Activated naive CD4-positive, alpha-beta T cell treated with anti-CD3 and anti-CD28 coated beads for 36 hours (primary cell): ENCODE measurements around the gene DOK6. TPM values are rescaled to one million over a fixed set of nuclear protein-coding genes. Genes with fewer than 3 reads are reported as not detected.

Source experiments
- CTCF ChIA-PET: fragments of 350-600 bp; sonication (Branson Sonifier 250); formaldehyde crosslinking; loops from one replicate; lab custom pipeline; 2021; ENCODE audit warnings: antibody characterized with exemption; lab: Charles Lee
- DNase-seq: peaks from one replicate; pipeline ENCODE4 v3.0.0-alpha.2; 2020
- H3K27ac Mint-ChIP-seq: one replicate; pipeline ENCODE4 v1.8.0; 2021; ENCODE audit warnings: mild to moderate bottlenecking, mixed read lengths
- H3K27me3 Mint-ChIP-seq: one replicate; pipeline ENCODE4 v1.8.0; 2021; ENCODE audit warnings: low read depth, mixed read lengths
- H3K36me3 Mint-ChIP-seq: one replicate; pipeline ENCODE4 v1.8.0; 2021; ENCODE audit warnings: low read depth, mixed read lengths
- H3K4me1 Mint-ChIP-seq: one replicate; pipeline ENCODE4 v1.8.0; 2021; ENCODE audit warnings: low read depth, mixed read lengths
- H3K4me3 Mint-ChIP-seq: one replicate; pipeline ENCODE4 v1.8.0; 2021; ENCODE audit warnings: mild to moderate bottlenecking, moderate library complexity, mixed read lengths
- H3K9me3 Mint-ChIP-seq: one replicate; pipeline ENCODE4 v1.8.0; 2021; ENCODE audit warnings: mixed read lengths
- intact Hi-C: fragments of 100-400 bp; cut with micrococcal nuclease; formaldehyde crosslinking; loops from one replicate; pipeline ENCODE4 v1.15.1; 2023
- total RNA-seq, 2 experiments: library from RNA; stranded (reverse); gene quantifications; one replicate each; pipeline ENCODE4 v1.2.3, GENCODE V29; 2021

Gene DOK6
- total RNA-seq, 2 experiments from 2014 or later: not detected

DNA sequence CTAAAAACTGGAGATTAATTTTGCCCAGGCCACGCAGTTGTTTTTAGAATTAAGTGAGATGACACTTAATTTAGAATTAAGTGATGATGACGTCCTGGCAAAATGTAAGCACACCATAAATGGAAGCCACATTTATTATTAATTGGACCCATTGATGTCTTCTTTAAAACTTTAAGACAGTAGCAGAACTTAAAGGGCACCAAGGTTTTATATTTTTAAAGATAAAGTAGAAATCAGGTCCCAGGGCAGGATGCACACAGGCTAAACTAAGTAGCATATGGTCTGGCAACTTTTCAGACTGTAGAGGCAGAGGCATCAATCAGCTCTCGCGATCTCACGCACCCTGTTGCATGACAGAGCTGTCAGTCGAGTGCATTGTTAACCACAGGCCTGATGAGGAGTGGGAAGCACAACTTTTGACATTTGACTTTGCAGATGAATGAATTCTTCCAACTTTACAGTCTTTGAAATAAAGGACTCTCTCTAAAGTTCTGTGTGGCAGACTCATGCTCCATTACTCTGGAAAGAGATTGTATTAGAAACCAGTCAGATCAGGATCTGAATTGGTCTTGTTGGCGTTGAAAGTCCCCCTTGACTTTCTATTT lies 314.6 kb downstream of the DOK6 start:
- Mint-ChIP-seq H3K4me1 (no peaks in the 10 kb centered on the region), H3K27me3 (no peaks in the 10 kb centered on the region), H3K4me3 (no peak overlapping the region), H3K9me3 (peaks cover 19% of the 10 kb centered on the region), H3K27ac (no peak overlapping the region), H3K36me3 (peaks cover 1% of the 10 kb centered on the region)
- CTCF ChIA-PET: no interaction called here
- intact Hi-C loops: no loop called here
- no peak for DNase-seq

DNA sequence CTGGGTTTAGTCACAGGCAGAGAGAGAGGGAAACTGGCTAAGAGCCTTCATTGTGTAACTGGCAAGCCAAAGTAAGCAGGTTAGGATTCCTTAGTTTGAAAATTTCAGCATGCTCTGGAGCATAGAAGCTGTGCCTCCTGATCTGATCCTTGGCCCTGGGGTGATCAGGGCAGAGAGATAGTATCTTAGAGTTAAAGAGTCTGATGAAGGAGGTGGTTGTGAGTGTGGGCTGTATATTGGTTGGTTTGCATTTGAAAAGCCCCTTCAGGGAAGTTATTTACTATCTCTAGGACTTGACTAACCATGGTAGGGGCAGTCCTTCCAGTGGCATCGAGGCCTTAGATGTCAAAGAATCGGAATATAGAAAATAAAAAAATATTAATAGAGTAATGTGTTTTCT lies 316.9 kb downstream of the DOK6 start:
- CTCF ChIA-PET: no interaction called here
- H3K36me3 Mint-ChIP-seq: peaks cover 1% of the 10 kb centered on the region

DNA sequence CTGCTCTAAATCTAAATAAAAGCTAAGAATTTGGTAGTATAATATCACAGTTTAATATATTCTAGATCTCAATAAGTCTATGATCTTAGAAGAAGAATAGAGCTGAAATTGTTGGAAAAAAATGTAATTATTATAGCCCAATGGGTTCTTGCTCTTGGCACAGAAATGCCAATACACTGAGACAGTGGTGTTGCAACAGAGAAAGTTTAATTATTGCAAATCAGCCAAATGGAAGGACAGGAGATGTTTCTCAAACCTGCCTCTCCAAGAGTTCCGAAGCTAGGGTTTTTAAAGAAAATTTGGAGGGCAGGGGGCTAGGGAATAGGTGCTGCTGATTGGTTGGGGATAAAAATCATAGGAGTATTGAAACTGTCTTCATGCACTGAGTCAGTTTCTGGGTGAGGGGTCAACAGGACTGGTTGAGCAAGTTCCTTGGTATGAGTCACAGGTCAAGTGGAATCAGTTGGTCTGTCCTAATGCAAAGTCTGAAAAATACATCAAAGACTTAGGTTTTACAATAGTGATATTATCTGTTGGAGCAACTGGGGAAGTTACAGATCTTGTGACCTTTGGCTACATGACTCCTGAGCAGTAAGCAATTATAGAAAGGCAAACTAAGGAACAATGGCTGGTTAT lies 318.3 kb downstream of the DOK6 start:
- Mint-ChIP-seq H3K9me3 (peaks cover 19% of the 10 kb centered on the region), H3K4me1 (no peaks in the 10 kb centered on the region), H3K4me3 (no peak overlapping the region), H3K27ac (no peak overlapping the region), H3K36me3 (peaks cover 1% of the 10 kb centered on the region), H3K27me3 (no peaks in the 10 kb centered on the region)
- no peak for DNase-seq
- CTCF ChIA-PET: no interaction called here
- intact Hi-C loops: no loop called here

More for the DNA sequence above, 316.9 kb downstream of the DOK6 start:
- Mint-ChIP-seq H3K4me3 (no peak overlapping the region), H3K9me3 (peaks cover 19% of the 10 kb centered on the region), H3K27ac (no peak overlapping the region), H3K27me3 (no peaks in the 10 kb centered on the region), H3K4me1 (no peaks in the 10 kb centered on the region)
- DNase-seq: no peak
- intact Hi-C loops: no loop called here

DNA sequence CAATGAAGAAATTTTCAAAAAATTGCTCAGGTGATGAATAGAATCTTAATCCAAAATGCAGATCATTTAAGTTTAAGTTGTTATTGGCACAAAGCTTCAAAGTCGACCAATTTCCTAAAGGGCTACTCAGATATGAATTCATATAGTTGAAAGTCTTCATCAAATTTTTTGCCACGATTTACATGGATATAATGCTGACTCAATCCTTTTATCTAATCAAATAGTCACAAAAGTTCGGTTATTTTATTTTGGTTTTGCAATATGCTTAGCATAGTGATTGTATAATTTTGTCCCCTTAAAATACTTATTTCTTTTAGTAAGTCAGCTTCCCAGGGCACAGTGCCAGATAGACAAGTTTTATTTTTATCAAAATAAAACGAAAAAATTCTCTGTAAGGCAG lies 319.7 kb downstream of the DOK6 start:
- DNase-seq: no peak
- intact Hi-C loops: no loop called here
- H3K27me3 Mint-ChIP-seq: no peaks in the 10 kb centered on the region
- peaks cover 1% of the 10 kb centered on the region for H3K36me3 Mint-ChIP-seq
- no peak overlapping the region for H3K4me3 Mint-ChIP-seq
- CTCF ChIA-PET: no interaction called here
- no peaks in the 10 kb centered on the region for H3K4me1 Mint-ChIP-seq
- no peak overlapping the region for H3K27ac Mint-ChIP-seq
- peaks cover 19% of the 10 kb centered on the region for H3K9me3 Mint-ChIP-seq

DNA sequence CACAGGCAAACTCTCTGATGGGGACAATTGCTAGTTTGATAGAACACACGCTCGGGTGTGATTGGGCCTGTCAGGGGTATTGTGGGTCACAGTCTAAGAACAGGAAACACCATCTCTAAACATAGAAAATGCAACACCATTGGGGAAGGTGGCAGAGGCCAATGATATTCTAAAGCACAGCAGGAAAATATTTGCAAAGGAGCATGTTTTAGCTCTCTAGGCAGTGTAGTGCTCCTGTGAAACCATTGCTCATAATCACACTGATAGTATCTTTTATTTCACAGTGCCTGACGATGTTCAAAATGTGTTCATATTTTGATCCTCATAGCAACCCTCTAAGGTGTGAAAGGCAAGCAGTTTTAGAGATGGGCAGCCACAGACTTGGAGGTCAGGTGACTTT lies 322.7 kb downstream of the DOK6 start:
- peaks cover 9% of the 10 kb centered on the region for H3K9me3 Mint-ChIP-seq
- peaks cover 6% of the 10 kb centered on the region for H3K4me1 Mint-ChIP-seq
- DNase-seq: no peak
- no peak overlapping the region for H3K27ac Mint-ChIP-seq
- CTCF ChIA-PET: no interaction called here
- no peaks in the 10 kb centered on the region for H3K27me3 Mint-ChIP-seq
- H3K4me3 Mint-ChIP-seq: no peak overlapping the region
- intact Hi-C loops: no loop called here
- no peaks in the 10 kb centered on the region for H3K36me3 Mint-ChIP-seq

DNA sequence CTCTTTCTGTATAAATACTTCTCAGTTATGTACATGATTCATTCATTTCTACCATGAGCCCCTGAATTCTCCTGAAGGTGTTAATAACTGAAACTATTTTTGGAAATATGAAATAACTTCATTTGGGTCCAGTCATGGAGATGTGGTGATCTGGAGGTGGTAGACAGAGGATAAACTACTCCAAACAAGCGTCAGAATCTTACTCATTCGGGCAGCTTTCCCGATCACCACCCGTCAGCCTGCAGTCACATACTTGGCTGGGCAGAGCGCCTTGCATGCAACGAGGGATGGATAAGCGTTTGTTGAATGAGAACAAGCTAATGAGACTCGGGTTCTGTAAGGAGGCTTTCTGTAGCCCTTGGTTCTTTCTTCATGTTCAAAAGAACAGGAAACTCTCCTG lies 324.3 kb downstream of the DOK6 start:
- no peaks in the 10 kb centered on the region for H3K27me3 Mint-ChIP-seq

DNA sequence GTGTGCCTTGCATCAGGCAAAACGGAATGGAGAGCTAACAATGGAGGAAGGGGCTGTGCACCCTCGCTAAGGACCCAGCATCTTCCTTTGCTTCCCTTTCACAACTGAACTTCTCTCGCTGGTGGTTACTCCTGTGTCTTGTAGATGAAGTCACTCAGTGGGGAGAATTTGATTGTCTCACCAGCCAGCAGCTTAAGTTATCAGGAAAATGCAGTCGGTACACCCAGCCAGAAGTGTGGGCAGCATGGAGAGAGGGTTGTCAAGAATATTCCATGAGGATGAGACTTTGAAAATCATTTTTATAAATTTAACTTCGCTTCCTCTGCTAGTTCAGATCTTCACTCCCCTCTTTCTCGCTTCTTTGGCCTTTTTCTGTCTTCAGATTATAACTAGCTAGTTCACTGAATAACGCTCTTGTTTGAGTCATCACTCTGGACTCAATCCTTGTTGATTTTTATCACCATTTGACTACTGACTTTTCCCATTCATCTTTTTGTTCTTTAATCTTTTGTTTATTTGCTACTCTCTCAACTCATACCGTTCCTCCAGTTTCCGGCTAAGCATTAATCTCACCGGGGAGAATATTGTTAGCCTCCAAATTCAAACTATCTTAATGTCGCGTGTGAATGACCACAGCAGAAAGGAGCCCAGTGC lies 325.3 kb downstream of the DOK6 start:
- no peaks in the 10 kb centered on the region for H3K27me3 Mint-ChIP-seq
- CTCF ChIA-PET: no interaction called here

More for the DNA sequence above, 324.3 kb downstream of the DOK6 start:
- H3K9me3 Mint-ChIP-seq: no peaks in the 10 kb centered on the region
- intact Hi-C loops: no loop called here
- no peak overlapping the region for H3K27ac Mint-ChIP-seq
- DNase-seq: no peak
- CTCF ChIA-PET: interaction anchor here (1.0 kb wide), 1 partner anchor 709 kb away, joined by 4 read pairs; no protein-coding TSS in a partner anchor
- no peak overlapping the region for H3K4me3 Mint-ChIP-seq
- H3K4me1 Mint-ChIP-seq: peaks cover 6% of the 10 kb centered on the region
- H3K36me3 Mint-ChIP-seq: no peaks in the 10 kb centered on the region

DNA sequence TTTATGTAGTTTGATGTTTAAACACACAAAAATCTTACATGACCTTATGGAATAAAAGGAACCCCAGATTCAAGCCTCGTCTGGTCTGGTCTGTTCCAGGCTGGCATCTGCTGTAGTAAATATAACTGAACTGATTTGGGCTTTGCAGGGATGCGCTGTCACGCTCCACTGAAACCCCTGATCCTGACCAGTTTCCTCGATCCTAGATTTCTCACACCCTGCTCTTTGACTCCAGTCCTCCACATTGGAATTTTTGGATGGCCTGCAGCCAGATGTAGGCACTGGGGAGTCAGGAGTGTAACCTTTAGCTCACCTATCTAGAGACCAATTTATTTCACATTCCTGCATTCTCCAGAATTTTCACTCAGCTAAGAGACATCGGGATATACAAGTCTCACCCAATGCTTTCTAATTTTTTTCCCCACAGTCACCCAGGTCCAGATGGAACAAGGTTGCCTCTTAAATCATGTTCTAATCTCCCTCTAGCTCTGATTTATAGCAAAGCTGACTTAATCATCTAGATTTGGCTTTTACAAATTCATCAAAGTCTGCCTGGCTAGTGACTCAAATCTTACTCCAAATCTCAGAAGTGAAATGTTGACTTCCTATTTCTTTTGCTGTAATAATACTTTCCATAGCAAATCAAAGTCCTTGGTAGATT lies 327.4 kb downstream of the DOK6 start:
- H3K36me3 Mint-ChIP-seq: no peaks in the 10 kb centered on the region
- peaks cover 6% of the 10 kb centered on the region for H3K4me1 Mint-ChIP-seq
- no peaks in the 10 kb centered on the region for H3K27me3 Mint-ChIP-seq
- DNase-seq: no peak
- intact Hi-C loops: no loop called here
- H3K9me3 Mint-ChIP-seq: no peaks in the 10 kb centered on the region
- no peak overlapping the region for H3K27ac Mint-ChIP-seq
- CTCF ChIA-PET: no interaction called here
- H3K4me3 Mint-ChIP-seq: no peak overlapping the region

More for the DNA sequence above, 325.3 kb downstream of the DOK6 start:
- Mint-ChIP-seq H3K4me3 (no peak overlapping the region), H3K36me3 (no peaks in the 10 kb centered on the region), H3K27ac (no peak overlapping the region), H3K4me1 (peaks cover 6% of the 10 kb centered on the region), H3K9me3 (no peaks in the 10 kb centered on the region)
- DNase-seq: no peak
- intact Hi-C loops: no loop called here

DNA sequence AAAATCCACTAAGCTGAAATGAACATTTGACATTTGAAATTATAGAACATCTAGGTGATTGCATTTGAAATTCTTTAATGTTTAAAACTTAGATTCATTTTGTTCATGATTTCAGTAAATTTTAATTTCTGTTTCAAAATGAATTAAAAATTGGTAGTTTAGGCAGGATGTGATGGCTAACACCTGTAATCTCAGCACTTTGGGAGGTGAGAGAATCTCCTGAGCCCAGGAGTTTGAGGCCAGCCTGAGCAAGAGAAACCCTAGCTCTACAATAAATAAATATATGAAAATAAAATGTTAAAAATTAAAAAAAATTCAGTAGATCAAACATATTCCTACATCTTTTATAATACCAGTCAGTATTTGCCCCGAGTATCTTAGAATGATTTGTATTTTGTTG lies 330.0 kb downstream of the DOK6 start:
- Mint-ChIP-seq H3K9me3 (no peaks in the 10 kb centered on the region), H3K27me3 (no peaks in the 10 kb centered on the region), H3K4me1 (peaks cover 6% of the 10 kb centered on the region), H3K36me3 (no peaks in the 10 kb centered on the region), H3K4me3 (no peak overlapping the region), H3K27ac (no peak overlapping the region)
- DNase-seq: no peak
- intact Hi-C loops: loop anchor here (5.0 kb wide), 2 partner anchors 167 to 207 kb away; no protein-coding TSS in a partner anchor
- CTCF ChIA-PET: interaction anchor here (0.6 to 1.1 kb wide), 3 partner anchors 17 to 122 kb away, joined by 3 to 4 read pairs (median 3); no protein-coding TSS in a partner anchor

DNA sequence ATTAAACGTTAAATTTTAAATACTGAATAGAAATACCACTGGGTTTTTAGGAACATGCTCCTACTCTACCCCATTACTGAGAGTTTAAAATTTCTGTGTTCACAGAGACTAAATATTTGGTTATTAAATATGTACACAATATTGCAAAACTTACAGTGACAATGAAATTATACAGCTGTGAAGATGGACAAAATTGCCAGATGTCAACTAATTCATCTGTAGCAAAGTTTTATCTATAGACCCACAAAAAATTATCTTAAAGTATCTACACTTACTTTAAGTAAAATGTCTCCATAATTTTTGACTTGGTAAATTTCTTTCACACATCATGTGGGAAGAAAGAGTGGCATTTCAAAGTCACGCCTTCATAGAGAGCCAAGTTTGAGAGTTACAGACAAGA lies 333.8 kb downstream of the DOK6 start:
- H3K9me3 Mint-ChIP-seq: no peaks in the 10 kb centered on the region

DNA sequence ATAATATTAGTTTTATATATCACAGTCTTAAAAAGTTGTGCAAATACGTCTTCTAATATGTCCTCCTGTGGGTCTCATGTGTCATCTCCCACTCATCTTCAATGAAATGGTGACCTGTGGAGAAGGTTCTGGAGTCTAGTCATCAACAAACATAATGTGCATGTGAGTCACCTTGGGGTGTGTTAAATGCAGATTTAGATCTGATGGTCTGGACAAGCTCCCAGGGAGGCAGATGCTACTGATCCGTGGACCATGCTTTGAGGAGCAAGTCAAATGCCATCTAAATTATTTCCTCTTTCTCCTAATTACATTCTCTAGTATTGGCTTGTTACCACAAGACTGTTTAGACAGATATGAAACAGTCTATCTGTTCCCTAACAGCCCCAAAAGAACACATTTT lies 336.0 kb downstream of the DOK6 start:
- DNase-seq: no peak
- Mint-ChIP-seq H3K27ac (no peak overlapping the region), H3K9me3 (no peaks in the 10 kb centered on the region), H3K4me3 (no peak overlapping the region), H3K36me3 (peaks cover 3% of the 10 kb centered on the region), H3K27me3 (no peaks in the 10 kb centered on the region), H3K4me1 (no peaks in the 10 kb centered on the region)
- CTCF ChIA-PET: no interaction called here
- intact Hi-C loops: no loop called here

More for the DNA sequence above, 333.8 kb downstream of the DOK6 start:
- intact Hi-C loops: loop anchor here (5.0 kb wide), 2 partner anchors 163 to 203 kb away; no protein-coding TSS in a partner anchor
- no peak overlapping the region for H3K27ac Mint-ChIP-seq
- no peaks in the 10 kb centered on the region for H3K27me3 Mint-ChIP-seq
- CTCF ChIA-PET: interaction anchor here (0.7 kb wide), 1 partner anchor 266 kb away, joined by 3 read pairs; no protein-coding TSS in a partner anchor
- no peaks in the 10 kb centered on the region for H3K36me3 Mint-ChIP-seq
- DNase-seq: no peak
- no peak overlapping the region for H3K4me3 Mint-ChIP-seq
- H3K4me1 Mint-ChIP-seq: no peaks in the 10 kb centered on the region

DNA sequence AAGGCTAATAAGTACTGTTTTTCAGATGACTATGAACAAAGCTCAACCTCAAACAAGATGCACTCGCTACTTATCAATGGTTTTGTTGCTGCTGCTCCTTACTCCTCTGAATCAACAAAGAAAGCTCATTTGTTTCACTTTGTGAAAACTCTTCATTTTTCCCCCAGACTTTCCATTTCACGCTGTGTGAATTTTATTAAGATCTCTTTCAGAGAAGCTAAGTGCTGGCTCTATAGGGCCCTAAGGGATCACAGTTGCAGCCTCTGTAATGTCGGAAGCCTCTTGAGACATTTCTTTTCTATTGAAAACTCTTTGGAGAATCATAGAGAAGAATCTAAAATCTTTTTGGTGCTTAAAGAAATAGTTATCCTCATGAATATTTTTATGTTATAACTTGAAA lies 337.2 kb downstream of the DOK6 start:
- H3K9me3 Mint-ChIP-seq: no peaks in the 10 kb centered on the region
- no peak overlapping the region for H3K4me3 Mint-ChIP-seq
- intact Hi-C loops: no loop called here
- H3K36me3 Mint-ChIP-seq: peaks cover 3% of the 10 kb centered on the region
- CTCF ChIA-PET: no interaction called here
- no peaks in the 10 kb centered on the region for H3K4me1 Mint-ChIP-seq
- no peak overlapping the region for H3K27ac Mint-ChIP-seq
- DNase-seq: no peak
- no peaks in the 10 kb centered on the region for H3K27me3 Mint-ChIP-seq
